Esophagus muscularis mucosa (tissue), 3 donors: ENCODE measurements around the gene ZNF780B.

ENCODE experiments used
- POLR2AphosphoS5 ChIP-seq, 2 donors: sonication (generic); formaldehyde crosslinking; IDR thresholded peaks; one replicate each; pipeline ENCODE4 v1.6.1; 2017; ENCODE audit warnings: antibody characterized with exemption in 2 of 2
- TF ChIP-seq, protein P1 (sequence below), 3 experiments: fragments of 200-600 bp in 2 of 3; fragments of 450-650 bp in 1 of 3; sonication (generic) in 2 of 3; IDR thresholded peaks; one replicate each; pipeline ENCODE4 v1.5.1; 2017 to 2019; ENCODE audit warnings: antibody characterized with exemption in 3 of 3, mild to moderate bottlenecking in 2 of 3, moderate library complexity in 1 of 3

DNA sequence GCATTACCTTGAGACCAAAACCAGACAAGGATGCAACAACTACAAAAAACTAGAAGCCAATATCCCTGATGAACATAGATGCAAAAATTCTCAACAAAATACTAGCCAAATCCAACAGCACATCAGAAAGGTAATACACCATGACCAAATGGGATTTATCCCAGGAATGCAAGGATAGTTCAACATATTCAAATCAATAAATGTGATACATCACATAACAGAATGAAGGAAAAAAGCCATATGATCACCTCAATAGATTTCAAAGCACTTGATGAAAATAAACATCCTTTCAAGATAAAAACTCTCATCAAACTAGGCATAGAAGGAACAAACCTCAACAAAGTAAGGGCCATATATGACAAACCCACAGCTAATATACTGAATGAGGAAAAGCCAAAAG lies 69.4 kb downstream of the ZNF780B start:
- TF ChIP-seq, protein P1, sequence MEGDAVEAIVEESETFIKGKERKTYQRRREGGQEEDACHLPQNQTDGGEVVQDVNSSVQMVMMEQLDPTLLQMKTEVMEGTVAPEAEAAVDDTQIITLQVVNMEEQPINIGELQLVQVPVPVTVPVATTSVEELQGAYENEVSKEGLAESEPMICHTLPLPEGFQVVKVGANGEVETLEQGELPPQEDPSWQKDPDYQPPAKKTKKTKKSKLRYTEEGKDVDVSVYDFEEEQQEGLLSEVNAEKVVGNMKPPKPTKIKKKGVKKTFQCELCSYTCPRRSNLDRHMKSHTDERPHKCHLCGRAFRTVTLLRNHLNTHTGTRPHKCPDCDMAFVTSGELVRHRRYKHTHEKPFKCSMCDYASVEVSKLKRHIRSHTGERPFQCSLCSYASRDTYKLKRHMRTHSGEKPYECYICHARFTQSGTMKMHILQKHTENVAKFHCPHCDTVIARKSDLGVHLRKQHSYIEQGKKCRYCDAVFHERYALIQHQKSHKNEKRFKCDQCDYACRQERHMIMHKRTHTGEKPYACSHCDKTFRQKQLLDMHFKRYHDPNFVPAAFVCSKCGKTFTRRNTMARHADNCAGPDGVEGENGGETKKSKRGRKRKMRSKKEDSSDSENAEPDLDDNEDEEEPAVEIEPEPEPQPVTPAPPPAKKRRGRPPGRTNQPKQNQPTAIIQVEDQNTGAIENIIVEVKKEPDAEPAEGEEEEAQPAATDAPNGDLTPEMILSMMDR (IDR thresholded peaks at IDR 0.05) = no peak
- TF ChIP-seq POLR2AphosphoS5 (IDR thresholded peaks at IDR 0.05) = no peak
